SK-N-MC (cell line): Measurements from ENCODE around the gene INS.

Experiments
- EZH2 ChIP-seq: fragments of 200-600 bp; sonication (generic); IDR thresholded peaks from one replicate; pipeline ENCODE4 v1.6.1; 2017; ENCODE audit warnings: antibody characterized with exemption
- FOXP2 ChIP-seq: optimal IDR thresholded peaks from 2 replicates; pipeline ENCODE3; 2011; ENCODE audit warnings: mild to moderate bottlenecking, moderate library complexity; ENCODE audit not compliant: insufficient read depth; ENCODE audit errors: extremely low read length, control extremely low read depth
- POLR2AphosphoS5 ChIP-seq: IDR thresholded peaks from 2 replicates; pipeline ENCODE4 v1.6.1; 2012; ENCODE audit warnings: mild to moderate bottlenecking, low read depth, low read length, borderline replicate concordance

DNA sequence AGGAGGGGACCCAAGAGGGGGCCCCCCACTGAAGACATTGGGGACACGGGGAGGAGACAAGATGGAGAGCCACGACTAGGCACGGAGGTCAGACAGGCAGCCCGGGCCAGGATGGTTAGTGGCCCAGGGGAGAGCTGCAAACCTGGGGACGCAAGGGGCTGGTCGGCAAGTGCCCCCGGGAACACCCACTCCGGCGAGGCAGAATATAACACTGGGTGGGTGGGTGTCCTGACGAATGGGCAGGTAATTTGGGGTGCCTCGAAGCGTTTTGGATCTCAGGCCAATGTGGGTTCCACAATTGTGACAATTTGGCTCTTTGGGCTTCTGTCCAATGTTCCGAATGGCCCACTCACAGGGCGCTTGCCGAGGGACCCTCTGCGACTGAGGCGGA lies 31.7 kb downstream of the INS start:
- TF ChIP-seq EZH2 = no peak
- no peak for TF ChIP-seq POLR2AphosphoS5
- no peak for TF ChIP-seq FOXP2
